Spleen (tissue), 11 donors: ENCODE data around the gene RITA1. TPM values are rescaled to one million over a fixed set of nuclear protein-coding genes. Genes with fewer than 3 reads are reported as not detected.

Experiments used
- DNase-seq: peaks from one replicate; pipeline ENCODE4 v3.0.0-alpha.2; 2020
- H3K27ac ChIP-seq, 8 donors: fragments of 200-600 bp; sonication (generic) in 7 of 8; 1 replicate in 4 of 8; 2 replicates in 4 of 8; pipeline versions ENCODE4 v1.5.0 to v1.8.0; 2016 to 2021; ENCODE audit warnings: inconsistent platforms in 4 of 8, mild to moderate bottlenecking in 4 of 8, moderate library complexity in 1 of 8
- H3K27me3 ChIP-seq, 7 donors: fragments of 200-600 bp; sonication (generic) in 6 of 7; replicated peaks in 1 of 7; 1 replicate in 4 of 7; 2 replicates in 3 of 7; pipeline versions ENCODE4 v1.5.0 to v1.8.0; 2016 to 2021; ENCODE audit warnings: inconsistent platforms in 3 of 7, mild to moderate bottlenecking in 1 of 7
- H3K36me3 ChIP-seq, 6 donors: fragments of 200-600 bp; sonication (generic) in 5 of 6; 1 replicate in 4 of 6; 2 replicates in 2 of 6; pipeline versions ENCODE4 v1.5.0 to v1.8.0; 2016 to 2021; ENCODE audit warnings: inconsistent platforms in 2 of 6
- H3K4me1 ChIP-seq, 6 donors: fragments of 200-600 bp; sonication (generic) in 5 of 6; 1 replicate in 3 of 6; 2 replicates in 3 of 6; pipeline versions ENCODE4 v1.5.0 to v1.8.0; 2016 to 2021; ENCODE audit warnings: inconsistent platforms in 3 of 6
- H3K4me3 ChIP-seq, 8 donors: fragments of 200-600 bp; sonication (generic) in 7 of 8; 1 replicate in 4 of 8; 2 replicates in 4 of 8; pipeline versions ENCODE4 v1.5.0 to v1.8.0; 2016 to 2021; ENCODE audit warnings: inconsistent platforms in 4 of 8, mild to moderate bottlenecking in 4 of 8, moderate library complexity in 2 of 8
- H3K9me3 ChIP-seq, 8 donors: fragments of 200-600 bp; sonication (generic) in 7 of 8; 1 replicate in 4 of 8; 2 replicates in 4 of 8; pipeline versions ENCODE4 v1.5.0 to v1.8.0; 2016 to 2021; ENCODE audit warnings: inconsistent platforms in 4 of 8
- POLR2A ChIP-seq, 3 donors: fragments of 450-650 bp; IDR thresholded peaks; one replicate each; pipeline ENCODE4 v1.5.1; 2017; ENCODE audit warnings: antibody characterized with exemption in 3 of 3, mild to moderate bottlenecking in 1 of 3
- POLR2AphosphoS5 ChIP-seq, 3 donors: sonication (generic); formaldehyde crosslinking; IDR thresholded peaks; one replicate each; pipeline ENCODE4 v1.5.1; 2017; ENCODE audit warnings: antibody characterized with exemption in 3 of 3
- WGBS, 5 donors: extraction: QIAGEN DNeasy Blood & Tissue Kit in 3 of 5; methylation state at CpG; one replicate each; pipeline versions ENCODE4 v1.1.5 to v1.1.7; 2013 to 2018; 5-methylcytosine and 5-hydroxymethylcytosine counted together
- intact Hi-C: fragments of 100-400 bp; cut with DNase I; formaldehyde crosslinking; loops from one replicate; pipeline ENCODE4 v1.15.0; 2023; ENCODE audit warnings: low total_unique reads
- polyA plus RNA-seq, 3 donors: library from polyadenylated mRNA; stranded (reverse); fragments of 200-250 nt; gene quantifications; one replicate each; pipeline ENCODE4 v1.2.1, GENCODE V29; 2013
- total RNA-seq, 7 donors: library from RNA; depleted of rRNA in 3 of 7; stranded (reverse); fragments of >200 nt in 3 of 7; fragmentation: NEBNext Ultra II Directional in 4 of 7; extraction: Animal tissue kit (Norgen Biotek cat#: 25700) in 4 of 7; gene quantifications; one replicate each; pipeline versions ENCODE4 v1.1.0 to v1.2.1, GENCODE V29; 2016 to 2021
- TF ChIP-seq, protein P1 (sequence below), 11 experiments: fragments of 200-600 bp in 7 of 11; fragments of 450-650 bp in 4 of 11; sonication (generic) in 4 of 11; IDR thresholded peaks in 8 of 11; conservative IDR thresholded peaks in 3 of 11; 1 replicate in 7 of 11; 2 replicates in 4 of 11; pipeline versions ENCODE4 v1.4.0 to v1.8.0; 2016 to 2021; ENCODE audit warnings: antibody characterized with exemption in 11 of 11, inconsistent platforms in 4 of 11, mild to moderate bottlenecking in 1 of 11
- donor health status: healthy with polysubstance abuse.
- donor health status: DM: no; HTN: no; CAD: no; lungs with moderate emphysema.
- donor health status: DM: no; HTN: no; CAD: no.
- donor health status: Bipolar disorder and iron deficiency.
- donor health status: healthy.
- donor health status: DM: no; HTN: no; CAD: no.
- donor health status: DM: yes; HTN: yes; CAD: no.

The RITA1 gene
- total and polyA plus RNA-seq, 10 donors: 9.0 to 15.6 (median 12.4) TPM

DNA sequence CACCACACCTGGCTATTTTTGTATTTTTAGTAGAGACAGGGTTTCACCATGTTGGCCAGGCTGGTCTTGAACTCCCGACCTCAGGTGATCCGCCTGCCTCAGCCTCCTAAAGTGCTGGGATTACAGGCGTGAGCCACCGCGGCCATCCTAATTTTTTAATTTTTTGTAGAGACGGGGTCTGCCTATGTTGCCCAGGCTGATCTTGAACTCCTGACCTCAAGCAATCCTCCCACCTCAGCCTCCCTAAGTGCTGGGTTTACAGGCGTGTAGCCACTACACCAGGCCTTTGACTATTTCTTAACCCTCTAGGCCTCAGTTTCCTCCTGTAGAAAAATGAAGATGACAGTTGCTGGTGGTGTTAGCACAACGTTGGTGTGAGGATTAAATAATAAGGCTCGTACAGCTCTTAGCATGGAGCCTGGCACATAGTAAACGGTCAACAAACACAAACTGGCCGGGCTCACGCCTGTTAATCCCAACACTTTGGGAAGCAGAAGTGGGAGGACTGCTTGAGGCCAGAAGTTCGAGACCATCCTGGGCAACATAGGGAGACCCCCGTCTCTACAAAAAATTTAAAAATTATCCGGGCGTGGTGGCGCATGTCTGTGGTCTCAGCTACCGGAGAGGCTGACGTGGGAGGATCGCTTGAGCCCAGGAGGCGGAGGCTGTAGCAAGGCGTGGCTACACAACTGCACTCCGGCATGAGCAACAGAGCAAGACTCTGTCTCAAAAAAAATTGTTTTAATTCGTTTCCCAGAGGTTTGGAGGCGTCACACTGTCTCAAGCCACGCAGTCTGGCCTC lies 1.2 kb upstream of the RITA1 start:
- WGBS, 5 donors: 26 to 32% (median 30%) methylated on average over 23 to 26 of the region's 26 CpGs
- peak overlapping the region; percentile 89 to 100 (median 100) for H3K4me3 ChIP-seq
- peaks cover 19 to 61% (median 38%) of the 10 kb centered on the region in 6 donors for H3K4me1 ChIP-seq
- peak; percentile 90 for DNase-seq
- intact Hi-C loops: no loop called here
- H3K27me3 ChIP-seq: no peaks in the 10 kb centered on the region
- peaks cover 3 to 49% (median 25%) of the 10 kb centered on the region in 6 donors for H3K36me3 ChIP-seq
- no peaks in the 10 kb centered on the region for H3K9me3 ChIP-seq
- TF ChIP-seq, protein P1, sequence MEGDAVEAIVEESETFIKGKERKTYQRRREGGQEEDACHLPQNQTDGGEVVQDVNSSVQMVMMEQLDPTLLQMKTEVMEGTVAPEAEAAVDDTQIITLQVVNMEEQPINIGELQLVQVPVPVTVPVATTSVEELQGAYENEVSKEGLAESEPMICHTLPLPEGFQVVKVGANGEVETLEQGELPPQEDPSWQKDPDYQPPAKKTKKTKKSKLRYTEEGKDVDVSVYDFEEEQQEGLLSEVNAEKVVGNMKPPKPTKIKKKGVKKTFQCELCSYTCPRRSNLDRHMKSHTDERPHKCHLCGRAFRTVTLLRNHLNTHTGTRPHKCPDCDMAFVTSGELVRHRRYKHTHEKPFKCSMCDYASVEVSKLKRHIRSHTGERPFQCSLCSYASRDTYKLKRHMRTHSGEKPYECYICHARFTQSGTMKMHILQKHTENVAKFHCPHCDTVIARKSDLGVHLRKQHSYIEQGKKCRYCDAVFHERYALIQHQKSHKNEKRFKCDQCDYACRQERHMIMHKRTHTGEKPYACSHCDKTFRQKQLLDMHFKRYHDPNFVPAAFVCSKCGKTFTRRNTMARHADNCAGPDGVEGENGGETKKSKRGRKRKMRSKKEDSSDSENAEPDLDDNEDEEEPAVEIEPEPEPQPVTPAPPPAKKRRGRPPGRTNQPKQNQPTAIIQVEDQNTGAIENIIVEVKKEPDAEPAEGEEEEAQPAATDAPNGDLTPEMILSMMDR (IDR thresholded peaks at IDR 0.05 in 8 of 11, conservative IDR thresholded peaks at IDR 0.05 in 3 of 11): peak in 1 of 11 experiments; percentile 18
- TF ChIP-seq POLR2AphosphoS5 (IDR thresholded peaks at IDR 0.05): no peak
- H3K27ac ChIP-seq: peak overlapping the region; percentile 93 to 99 (median 96)

DNA sequence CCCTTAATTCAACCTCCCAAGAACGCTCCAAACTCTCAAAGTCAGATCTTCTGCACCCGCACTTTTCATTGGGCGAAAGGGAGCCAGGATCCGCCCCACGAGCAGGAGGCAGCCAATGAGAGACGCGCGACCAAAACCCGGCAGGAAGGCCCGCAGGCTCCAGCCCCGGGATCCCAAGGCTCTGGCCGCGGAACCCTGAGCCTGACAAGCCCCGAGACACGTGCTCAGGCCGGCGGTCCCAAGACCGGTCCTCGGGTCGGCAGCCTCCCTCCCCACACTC lies 681 bp upstream of the RITA1 start:
- WGBS, 5 donors: 0 to 1% (median 0%) methylated on average over 20 of the region's 20 CpGs

DNA sequence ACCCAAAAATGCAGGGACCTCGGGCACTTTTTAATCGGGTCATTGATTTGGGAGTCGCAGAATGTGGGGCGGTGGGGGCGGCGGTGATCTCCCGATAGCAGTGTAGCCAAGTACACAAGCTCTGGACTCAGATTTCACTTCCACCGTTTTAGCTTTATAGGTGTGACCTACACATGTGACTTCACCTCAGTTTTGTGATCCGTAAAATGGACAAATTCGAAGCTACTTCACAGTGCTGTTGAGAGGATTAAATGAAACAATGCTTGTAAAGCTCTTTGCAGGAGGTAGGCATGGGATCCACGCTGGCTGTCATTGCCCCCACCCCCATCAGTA lies 478 bp downstream of the RITA1 start:
- H3K9me3 ChIP-seq: no peaks in the 10 kb centered on the region
- H3K4me3 ChIP-seq: peak overlapping the region; percentile 89 to 100 (median 100)
- no peaks in the 10 kb centered on the region for H3K27me3 ChIP-seq
- H3K27ac ChIP-seq: peak overlapping the region in 7 of 8 donors; percentile 93 to 99 (median 96)
- intact Hi-C loops: no loop called here
- H3K4me1 ChIP-seq: peaks cover 19 to 61% (median 38%) of the 10 kb centered on the region in 6 donors
- no peak for DNase-seq
- WGBS, 5 donors: 8 to 13% (median 11%) methylated on average over 11 of the region's 11 CpGs
- peaks cover 0 to 49% (median 14%) of the 10 kb centered on the region in 6 donors for H3K36me3 ChIP-seq
- TF ChIP-seq POLR2A (IDR thresholded peaks at IDR 0.05) (no peak), POLR2AphosphoS5 (IDR thresholded peaks at IDR 0.05) (no peak)

More for the DNA sequence above, 681 bp upstream of the RITA1 start:
- intact Hi-C loops: no loop called here
- peak overlapping the region; percentile 89 to 100 (median 100) for H3K4me3 ChIP-seq
- no peaks in the 10 kb centered on the region for H3K9me3 ChIP-seq
- H3K27me3 ChIP-seq: no peaks in the 10 kb centered on the region
- H3K27ac ChIP-seq: peak overlapping the region; percentile 93 to 99 (median 96)
- H3K4me1 ChIP-seq: peaks cover 19 to 61% (median 38%) of the 10 kb centered on the region in 6 donors
- DNase-seq: peak; percentile 96
- TF ChIP-seq POLR2A (IDR thresholded peaks at IDR 0.05) (no peak), POLR2AphosphoS5 (IDR thresholded peaks at IDR 0.05) (peak in 1 of 3 donors; percentile 72)
- peaks cover 3 to 49% (median 21%) of the 10 kb centered on the region in 6 donors for H3K36me3 ChIP-seq

DNA sequence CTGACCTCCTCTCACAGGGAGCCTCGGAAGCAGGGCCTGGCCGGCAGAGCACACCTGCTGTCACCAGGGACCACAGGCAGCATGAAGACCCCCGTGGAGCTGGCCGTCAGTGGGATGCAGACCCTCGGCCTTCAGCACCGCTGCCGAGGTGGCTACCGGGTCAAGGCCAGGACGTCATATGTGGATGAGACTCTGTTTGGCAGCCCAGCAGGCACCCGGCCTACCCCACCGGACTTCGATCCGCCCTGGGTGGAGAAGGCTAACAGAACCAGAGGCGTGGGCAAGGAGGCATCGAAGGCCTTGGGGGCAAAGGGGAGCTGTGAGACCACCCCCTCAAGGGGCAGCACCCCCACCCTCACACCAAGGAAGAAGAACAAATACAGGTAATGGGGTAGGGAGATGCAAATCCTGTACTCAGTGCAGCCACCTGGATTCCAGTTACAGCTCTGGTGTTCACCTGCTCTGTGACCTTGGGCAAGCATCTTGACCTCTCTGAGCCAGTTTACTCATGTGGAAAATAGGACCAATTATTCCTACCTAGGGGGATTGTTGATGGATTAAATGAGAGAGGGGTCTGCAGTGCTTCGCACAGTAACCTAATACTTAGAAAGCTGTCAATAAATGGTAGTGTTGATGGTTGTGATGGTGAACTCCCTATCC lies 1.3 kb downstream of the RITA1 start:
- H3K4me3 ChIP-seq: peak overlapping the region in 5 of 8 donors; percentile 89 to 100 (median 96)
- WGBS, 5 donors: 82 to 94% (median 82%) methylated on average over 3 to 16 of the region's 16 CpGs
- H3K27ac ChIP-seq: peak overlapping the region in 1 of 8 donors; percentile 94
- no peaks in the 10 kb centered on the region for H3K9me3 ChIP-seq
- TF ChIP-seq, protein P1 (IDR thresholded peaks at IDR 0.05 in 8 of 11, conservative IDR thresholded peaks at IDR 0.05 in 3 of 11): no peak
- TF ChIP-seq POLR2A (IDR thresholded peaks at IDR 0.05): no peak
- no peak for TF ChIP-seq POLR2AphosphoS5 (IDR thresholded peaks at IDR 0.05)
- H3K36me3 ChIP-seq: peaks cover 0 to 55% (median 21%) of the 10 kb centered on the region in 6 donors
- H3K27me3 ChIP-seq: no peaks in the 10 kb centered on the region
- intact Hi-C loops: no loop called here
- H3K4me1 ChIP-seq: peaks cover 19 to 58% (median 38%) of the 10 kb centered on the region in 6 donors
- peak; percentile 82 for DNase-seq

DNA sequence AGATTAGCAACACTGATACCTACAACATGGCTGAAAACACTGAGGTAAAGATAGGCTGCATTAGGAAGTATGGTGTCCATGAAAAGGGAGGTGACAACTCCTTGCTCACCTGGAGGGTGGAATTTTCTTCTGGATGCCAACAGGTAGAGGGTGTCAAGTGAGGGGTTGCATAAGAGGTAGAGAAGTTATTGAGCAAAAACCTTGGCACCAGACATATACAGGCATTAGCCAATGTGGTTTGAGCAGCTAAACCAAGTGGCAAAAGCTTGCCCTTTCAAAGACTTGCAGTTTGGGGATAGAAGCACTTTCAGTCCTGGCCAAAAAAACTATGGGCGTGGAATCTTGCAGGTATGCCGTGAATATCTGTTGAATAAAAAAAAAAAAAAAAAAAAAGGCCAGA lies 3.8 kb downstream of the RITA1 start:
- 91 to 97% (median 94%) methylated on average over 2 of the region's 2 CpGs for WGBS, 5 donors
- intact Hi-C loops: no loop called here

More for the DNA sequence above, 3.8 kb downstream of the RITA1 start:
- no peak overlapping the region for H3K27ac ChIP-seq
- H3K4me1 ChIP-seq: peaks cover 15 to 42% (median 25%) of the 10 kb centered on the region in 6 donors
- no peak for DNase-seq
- no peaks in the 10 kb centered on the region for H3K9me3 ChIP-seq
- H3K36me3 ChIP-seq: peaks cover 0 to 51% (median 22%) of the 10 kb centered on the region in 6 donors
- H3K27me3 ChIP-seq: no peaks in the 10 kb centered on the region
- no peak overlapping the region for H3K4me3 ChIP-seq
- TF ChIP-seq POLR2A (IDR thresholded peaks at IDR 0.05): no peak
- TF ChIP-seq POLR2AphosphoS5 (IDR thresholded peaks at IDR 0.05): no peak
- TF ChIP-seq, protein P1 (IDR thresholded peaks at IDR 0.05 in 8 of 11, conservative IDR thresholded peaks at IDR 0.05 in 3 of 11): no peak
